NCI-H2196 (cell line): Measurements from ENCODE around the gene ARL8A.
"Not testable (repeated sequence)": the region's sequence is repeated elsewhere in the genome, so short reads cannot be mapped to it uniquely, and the experiment has no call there.

Experiments
- DNase-seq: peaks from one replicate; lab custom pipeline; 2025; ENCODE audit not compliant: unreplicated experiment; lab: John Stamatoyannopoulos, UW

Gene ARL8A

GRCh38 chr1:202121006-202121405 is 23.5 kb downstream of the ARL8A start:
- no peak for DNase-seq

DNA sequence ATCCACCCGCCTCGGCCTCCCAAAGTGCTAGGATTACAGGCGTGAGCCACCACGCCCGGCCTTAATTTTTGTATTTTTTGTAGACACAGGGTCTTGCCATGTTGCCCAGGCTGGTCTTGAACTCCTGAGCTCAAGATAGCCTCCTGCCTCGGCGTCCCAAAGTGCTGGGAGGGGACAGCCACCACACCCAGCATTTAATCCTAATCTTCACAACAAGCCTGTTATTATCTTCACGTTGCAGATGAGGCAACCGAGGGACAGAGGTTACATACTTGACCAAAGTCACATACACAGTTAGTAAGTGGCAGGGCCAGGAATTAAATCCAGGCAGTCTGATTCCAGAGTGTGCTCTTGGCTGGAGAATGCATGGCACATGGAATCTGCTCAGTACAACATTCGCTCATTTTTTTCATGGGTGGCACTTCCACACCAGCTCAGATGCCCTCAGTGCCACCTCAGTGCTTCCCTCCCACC is 26.6 kb downstream of the ARL8A start:
- no peak for DNase-seq

DNA sequence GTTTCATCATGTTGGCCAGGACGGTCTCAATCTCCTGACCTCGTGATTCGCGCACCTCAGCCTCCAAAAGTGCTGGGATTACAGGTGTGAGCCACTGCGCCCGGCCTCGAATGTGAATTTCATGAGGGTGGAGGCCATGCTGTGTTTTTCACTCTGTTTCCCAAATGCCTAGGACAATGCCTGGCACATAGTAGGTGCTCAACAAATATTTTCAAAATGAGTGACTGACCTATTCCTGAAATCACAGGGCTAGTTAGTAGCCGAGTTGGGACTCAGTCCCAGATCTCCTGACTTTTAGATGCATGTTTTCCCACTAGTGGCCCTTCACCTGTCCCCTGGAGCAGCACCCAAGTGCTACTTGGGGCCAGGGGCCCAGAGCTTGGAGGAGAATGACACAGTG is 28.2 kb downstream of the ARL8A start:
- no peak for DNase-seq

DNA sequence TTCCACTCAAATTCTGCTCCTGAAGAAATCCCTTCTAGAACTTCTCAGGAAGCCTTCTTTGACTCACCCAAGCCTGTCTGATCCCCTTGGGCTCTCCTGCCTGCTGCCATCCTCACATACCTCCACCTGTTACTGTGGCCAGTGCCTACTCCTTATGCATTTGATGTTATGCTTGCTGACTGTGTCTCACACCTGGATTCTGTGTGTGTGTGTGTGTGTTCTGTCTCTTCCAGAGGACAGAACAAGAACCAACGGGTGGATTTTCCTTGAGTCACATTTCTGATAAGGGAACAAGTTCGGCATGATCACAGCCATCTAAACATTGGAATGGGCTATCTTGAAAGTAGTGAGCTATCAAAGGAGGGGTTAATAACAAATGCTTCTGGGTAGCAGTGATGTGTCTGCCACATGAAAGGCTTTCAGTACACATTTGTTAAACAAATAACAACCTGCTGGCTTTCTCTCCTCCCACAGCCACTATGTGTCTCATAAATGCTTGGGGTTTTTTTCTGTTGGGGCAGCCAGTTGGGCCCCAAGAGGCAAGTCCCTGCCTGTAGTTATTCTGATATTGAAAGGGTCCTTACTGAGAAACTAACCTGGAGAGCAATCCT is 30.7 kb downstream of the ARL8A start:
- peak; percentile 11 for DNase-seq

DNA sequence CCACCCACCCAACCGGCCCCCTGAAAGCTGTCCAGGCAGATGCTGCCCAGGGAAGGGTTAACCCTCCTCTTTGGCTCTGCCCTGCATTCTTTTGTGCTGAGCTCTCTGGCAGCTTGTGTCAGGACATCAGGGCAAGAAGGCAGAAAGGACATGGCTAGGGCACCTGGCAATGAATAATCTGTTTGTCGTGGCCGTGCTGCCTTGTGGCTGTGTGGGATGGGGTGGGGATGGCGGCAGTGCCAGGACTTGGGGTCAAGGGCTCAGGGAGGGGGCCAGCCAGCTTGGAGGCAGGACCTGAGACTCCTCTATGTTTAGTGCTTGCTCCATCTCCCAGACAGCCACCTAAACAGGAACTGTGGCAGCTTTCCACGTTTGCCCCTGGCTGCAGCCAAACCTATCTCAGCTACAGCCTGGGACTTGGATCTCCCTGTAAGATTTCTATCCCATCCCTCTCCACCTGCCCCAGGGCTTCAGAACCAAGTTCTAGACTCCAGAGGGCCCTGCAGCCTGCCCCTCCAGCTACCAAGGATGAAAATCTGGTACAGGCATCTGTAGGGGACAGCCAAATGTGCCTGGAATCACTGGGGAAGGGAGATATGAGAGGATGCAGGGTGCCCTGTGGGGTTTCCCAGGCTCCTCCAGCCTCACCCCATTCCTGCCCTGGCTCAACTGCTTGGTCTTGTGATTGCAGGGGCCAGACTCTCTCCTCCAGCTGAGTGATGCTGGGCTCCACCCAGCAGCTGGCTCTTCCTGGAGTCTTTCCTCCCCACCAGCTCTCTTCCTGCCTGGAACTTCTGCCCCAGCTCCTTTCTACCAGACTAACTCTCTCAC is 31.5 kb downstream of the ARL8A start:
- peak; percentile 59 for DNase-seq

DNA sequence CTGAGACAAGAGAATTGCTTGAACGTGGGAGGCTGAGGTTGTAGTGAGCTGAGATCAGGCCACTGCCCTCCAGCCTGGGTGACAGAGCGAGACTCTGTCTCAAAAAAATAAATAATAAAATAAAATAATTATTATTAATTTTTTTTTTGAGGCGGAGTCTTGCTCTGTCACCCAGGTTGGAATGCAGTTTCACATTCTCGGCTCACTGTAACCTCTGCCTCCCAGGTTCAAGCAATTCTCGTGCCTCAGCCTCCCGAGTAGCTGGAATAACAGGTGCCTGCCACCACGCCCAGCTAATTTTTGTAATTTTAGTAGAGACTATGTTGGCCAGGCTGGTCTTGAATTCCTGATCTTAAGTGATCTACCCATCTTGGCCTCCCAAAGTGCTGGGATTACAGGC is 32.9 kb downstream of the ARL8A start:
- not testable (repeated sequence) for DNase-seq

DNA sequence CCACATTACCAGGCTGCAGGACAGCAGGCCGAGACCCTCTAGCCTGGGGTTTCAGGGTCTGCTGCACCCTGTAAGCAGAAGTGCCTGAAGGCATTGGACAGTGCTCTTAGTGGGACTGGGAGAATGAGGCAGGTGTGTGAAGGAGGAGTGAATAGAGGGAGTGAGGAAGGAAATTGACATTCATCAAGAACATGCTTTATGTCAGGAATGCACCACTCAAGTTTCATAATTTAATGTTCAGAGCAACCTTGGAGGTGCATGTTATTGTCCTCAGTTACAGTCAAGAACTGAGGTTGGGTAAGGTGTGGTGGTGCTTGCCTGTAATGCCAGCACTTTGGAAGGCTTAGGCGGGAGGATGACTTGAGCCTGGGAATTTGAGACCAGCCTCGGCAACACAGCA is 33.6 kb downstream of the ARL8A start:
- no peak for DNase-seq

- DNase-seq = peak; percentile 79
These were observed 36.5 kb downstream of the ARL8A start for GRCh38 chr1:202107801-202108731.

DNA sequence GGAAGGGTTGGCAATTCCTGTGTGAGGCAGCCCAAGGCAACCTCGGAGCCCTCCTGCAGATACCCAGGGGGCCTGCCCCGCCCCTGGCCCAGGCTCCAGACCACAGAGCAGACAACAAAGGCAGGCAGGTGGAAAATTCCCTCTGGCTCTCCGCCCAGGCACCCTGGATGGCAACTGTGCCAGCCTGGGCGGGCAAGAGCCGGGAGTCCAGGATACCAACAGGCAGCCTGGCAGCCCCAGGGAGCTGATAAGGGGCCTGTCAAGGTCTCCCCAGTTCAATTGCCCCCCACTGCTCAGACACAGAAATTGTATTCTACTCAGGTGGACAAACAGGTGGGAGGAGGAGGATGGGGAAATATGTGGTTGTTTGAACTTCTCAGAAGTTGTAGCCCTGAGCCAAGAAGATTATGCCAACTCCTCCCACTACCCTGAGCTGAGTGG is 37.2 kb downstream of the ARL8A start:
- DNase-seq = peak; percentile 94

DNA sequence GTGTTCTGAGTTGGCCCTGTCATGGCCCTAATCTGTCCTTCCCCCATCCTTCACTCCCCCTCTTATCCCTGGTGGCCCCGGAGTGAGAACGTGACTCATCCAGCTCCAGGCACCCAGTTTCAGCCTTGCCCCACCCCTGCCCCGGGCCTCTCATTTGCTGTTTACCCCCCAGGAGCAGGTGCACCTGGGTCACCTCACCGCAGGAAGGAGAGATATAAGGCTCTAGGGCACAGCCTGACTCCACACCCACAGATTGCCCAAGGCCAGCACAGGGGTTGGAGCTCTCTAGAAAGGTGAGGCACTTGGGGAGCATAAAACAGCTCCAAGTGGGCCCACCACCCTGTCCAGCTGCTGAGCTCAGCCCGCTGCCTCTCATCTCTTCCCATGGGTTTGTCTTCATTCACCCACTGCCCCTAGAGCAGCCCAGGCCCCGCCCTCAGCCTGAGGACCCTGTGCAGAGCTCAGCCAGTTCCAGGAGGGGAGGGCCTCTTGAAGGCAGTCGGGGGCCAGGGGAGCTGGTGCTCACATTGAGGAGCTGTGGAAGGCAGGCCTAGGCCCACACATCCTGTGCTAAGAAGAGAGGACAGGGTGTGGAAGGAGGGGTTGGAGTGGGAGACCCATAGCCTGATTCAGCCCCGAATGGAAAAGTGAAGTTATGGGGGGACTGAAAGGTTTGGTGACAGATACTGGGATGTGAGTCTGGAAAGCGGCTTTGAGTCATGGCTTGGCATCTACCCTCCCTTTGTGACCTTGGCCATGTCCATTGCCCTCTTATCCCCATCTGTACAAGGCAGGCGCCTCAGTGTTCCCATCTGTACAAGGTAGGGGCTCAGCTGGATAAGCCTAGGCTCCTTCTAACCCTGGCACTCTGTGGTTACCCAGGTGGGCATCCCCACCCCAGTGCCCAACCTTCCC is 37.9 kb downstream of the ARL8A start:
- DNase-seq = peak; percentile 83

GRCh38 chr1:202105571-202106339 is 38.8 kb downstream of the ARL8A start:
- peak; percentile 84 for DNase-seq

DNA sequence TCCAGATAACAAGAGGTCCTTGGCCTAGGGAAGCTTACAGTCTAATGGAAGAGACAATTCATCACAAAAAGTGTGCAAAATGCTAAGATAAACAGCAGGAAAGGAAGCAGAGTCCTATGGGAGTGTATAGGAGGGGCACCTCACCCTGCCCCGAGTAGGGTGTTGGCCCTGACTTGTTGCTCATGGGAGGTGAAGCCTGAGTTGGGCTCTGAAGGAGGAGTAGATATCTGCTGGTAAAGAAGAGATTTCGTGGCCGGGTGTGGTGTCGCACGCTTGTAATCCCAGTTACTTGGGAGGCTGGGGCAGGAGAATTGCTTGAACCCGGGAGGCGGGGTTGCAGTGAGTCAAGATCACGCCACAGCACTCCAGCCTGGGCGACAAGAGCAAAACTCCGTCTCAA is 40.5 kb downstream of the ARL8A start:
- no peak for DNase-seq

- peak; percentile 33 for DNase-seq
These were observed 43.4 kb downstream of the ARL8A start for GRCh38 chr1:202101184-202101583.

- no peak for DNase-seq
These were observed 50.7 kb downstream of the ARL8A start for GRCh38 chr1:202093858-202094257.

- DNase-seq = no peak
These were observed 53.5 kb downstream of the ARL8A start for GRCh38 chr1:202090994-202091393.

GRCh38 chr1:202088206-202088605 is 56.3 kb downstream of the ARL8A start:
- peak; percentile 25 for DNase-seq

GRCh38 chr1:202086579-202087350 is 57.8 kb downstream of the ARL8A start:
- DNase-seq = peak; percentile 92

GRCh38 chr1:202085682-202086373 is 58.7 kb downstream of the ARL8A start:
- peak; percentile 60 for DNase-seq
